SK-N-SH (cell line): Measurements from ENCODE around the gene RPL28. TPM values are rescaled to one million over a fixed set of nuclear protein-coding genes. Genes with fewer than 3 reads are reported as not detected.

ENCODE experiments used
- CTCF ChIA-PET: fragments of 300-600, 350-600 bp; formaldehyde crosslinking; extraction: SDS; loops from one replicate; lab custom pipeline; 2021; lab: Yijun Ruan, JAX
- POLR2A ChIA-PET: fragments of 350-600 bp; sonication (Branson Sonifier 250); formaldehyde crosslinking; extraction: SDS; loops from one replicate; lab custom pipeline; 2020; ENCODE audit warnings: antibody characterized with exemption, inconsistent platforms; lab: Yijun Ruan, JAX
- DNase-seq: peaks from one replicate; pipeline ENCODE4 v3.0.0; 2012
- H2AFZ ChIP-seq: fragments of 200-600 bp; sonication (generic); 2 replicates; pipeline ENCODE4 v1.8.1; 2016; ENCODE audit warnings: antibody characterized with exemption, mild to moderate bottlenecking, low read depth
- H3F3A ChIP-seq: fragments of 200-600 bp; sonication (generic); replicated peaks from 2 replicates; pipeline ENCODE3; 2016; ENCODE audit warnings: antibody characterized with exemption, mild to moderate bottlenecking; ENCODE audit not compliant: insufficient read depth
- H3K27ac ChIP-seq, 2 experiments: fragments of 200-500 bp in 1 of 2; fragments of 200-600 bp in 1 of 2; sonication (Bioruptor generic) in 1 of 2; sonication (generic), shearing (Covaris generic) in 1 of 2; 2 replicates each; pipeline versions ENCODE4 v1.5.1 to v1.6.1; 2014 to 2016; ENCODE audit warnings: low read depth in 2 of 2, inconsistent platforms in 1 of 2, low read length in 1 of 2, mild to moderate bottlenecking in 1 of 2, mixed read lengths in 1 of 2
- H3K27me3 ChIP-seq: fragments of 200-600 bp; sonication (generic), shearing (Covaris generic); 2 replicates; pipeline ENCODE4 v1.6.1; 2016; ENCODE audit warnings: mixed run types; ENCODE audit not compliant: insufficient read depth
- H3K36me3 ChIP-seq, 2 experiments: fragments of 200-500 bp in 1 of 2; fragments of 200-600 bp in 1 of 2; sonication (Bioruptor generic) in 1 of 2; sonication (generic) in 1 of 2; replicated peaks in 1 of 2; 2 replicates each; pipeline versions ENCODE3 to v1.5.1; 2014 to 2016; ENCODE audit warnings: low read length in 1 of 2, mild to moderate bottlenecking in 1 of 2; ENCODE audit not compliant: insufficient read depth in 2 of 2, control insufficient read depth in 1 of 2
- H3K4me1 ChIP-seq, 2 experiments: fragments of 200-500 bp in 1 of 2; fragments of 200-600 bp in 1 of 2; sonication (Bioruptor generic) in 1 of 2; sonication (generic), shearing (Covaris generic) in 1 of 2; 2 replicates each; pipeline versions ENCODE4 v1.5.1 to v1.6.1; 2014 to 2016; ENCODE audit warnings: low read depth in 1 of 2, low read length in 1 of 2, mixed run types in 1 of 2; ENCODE audit not compliant: insufficient read depth in 2 of 2, control insufficient read depth in 1 of 2
- H3K4me2 ChIP-seq: fragments of 200-600 bp; sonication (generic), shearing (Covaris generic); 2 replicates; pipeline ENCODE4 v1.6.1; 2017; ENCODE audit warnings: mixed run types
- H3K4me3 ChIP-seq, 2 experiments: fragments of 200-500 bp in 1 of 2; fragments of 200-600 bp in 1 of 2; sonication (Bioruptor generic) in 1 of 2; sonication (generic), shearing (Covaris generic) in 1 of 2; 2 replicates each; pipeline versions ENCODE4 v1.5.1 to v1.8.1; 2014 to 2016; ENCODE audit warnings: low read depth in 2 of 2, inconsistent platforms in 1 of 2, low read length in 1 of 2, mild to moderate bottlenecking in 1 of 2, mixed read lengths in 1 of 2, moderate library complexity in 1 of 2
- H3K79me2 ChIP-seq: fragments of 200-600 bp; sonication (generic); 2 replicates; pipeline ENCODE4 v1.8.1; 2017; ENCODE audit warnings: mild to moderate bottlenecking; ENCODE audit not compliant: insufficient read depth
- H3K9ac ChIP-seq: fragments of 200-600 bp; sonication (generic); 2 replicates; pipeline ENCODE4 v1.6.1; 2017; ENCODE audit warnings: mixed run types
- H3K9me2 ChIP-seq: fragments of 200-600 bp; sonication (generic); 2 replicates; pipeline ENCODE4 v1.6.1; 2017; ENCODE audit warnings: mixed run types
- H3K9me3 ChIP-seq: fragments of 200-600 bp; sonication (generic); 2 replicates; pipeline ENCODE4 v1.6.1; 2017; ENCODE audit warnings: mixed run types, mild to moderate bottlenecking, moderate library complexity
- H4K20me1 ChIP-seq: fragments of 200-600 bp; sonication (generic); 2 replicates; pipeline ENCODE4 v1.6.1; 2017; ENCODE audit warnings: mild to moderate bottlenecking, mixed run types; ENCODE audit not compliant: insufficient read depth
- CTCF ChIP-seq: fragments of 200-600 bp; sonication (generic); IDR thresholded peaks from 2 replicates; pipeline ENCODE4 v1.6.1; 2017; ENCODE audit warnings: antibody characterized with exemption, mild to moderate bottlenecking, moderate library complexity
- EP300 ChIP-seq, 2 experiments: IDR thresholded peaks; 2 replicates each; pipeline versions ENCODE4 v1.4.0 to v1.6.1; 2012; ENCODE audit warnings: borderline replicate concordance in 1 of 2, low read depth in 1 of 2, low read length in 1 of 2
- FOXM1 ChIP-seq: IDR thresholded peaks from 2 replicates; pipeline ENCODE4 v1.4.0; 2012; ENCODE audit warnings: low read depth, mild to moderate bottlenecking
- GABPA ChIP-seq: IDR thresholded peaks from 2 replicates; pipeline ENCODE4 v1.4.0; 2012; ENCODE audit warnings: low read depth, mild to moderate bottlenecking
- IRF3 ChIP-seq: fragments of 150-350 bp; IDR thresholded peaks from 2 replicates; pipeline ENCODE4 v1.6.1; 2016; ENCODE audit warnings: mild to moderate bottlenecking, low read depth, low read length
- JUND ChIP-seq: IDR thresholded peaks from 2 replicates; pipeline ENCODE4 v1.4.0; 2012
- MAX ChIP-seq: IDR thresholded peaks from 2 replicates; pipeline ENCODE4 v1.4.0; 2012; ENCODE audit warnings: low read depth
- MEF2A ChIP-seq: IDR thresholded peaks from 2 replicates; pipeline ENCODE4 v1.4.0; 2012; ENCODE audit warnings: low read depth, borderline replicate concordance
- MXI1 ChIP-seq: IDR thresholded peaks from 2 replicates; pipeline ENCODE4 v1.6.1; 2012; ENCODE audit warnings: mild to moderate bottlenecking, low read depth, low read length, improper control_type of control experiment
- NFIC ChIP-seq: IDR thresholded peaks from 2 replicates; pipeline ENCODE4 v1.4.0; 2012; ENCODE audit warnings: borderline replicate concordance
- RCOR1 ChIP-seq: fragments of 150-350 bp; IDR thresholded peaks from 2 replicates; pipeline ENCODE4 v1.6.1; 2017; ENCODE audit warnings: antibody characterized with exemption, low read length
- REST ChIP-seq: IDR thresholded peaks from 2 replicates; pipeline ENCODE4 v1.6.1; 2012; ENCODE audit warnings: mild to moderate bottlenecking, low read depth, low read length, moderate library complexity
- SIN3A ChIP-seq: IDR thresholded peaks from 2 replicates; pipeline ENCODE4 v1.6.1; 2012; ENCODE audit warnings: low read depth, mild to moderate bottlenecking, low read length, moderate library complexity, borderline replicate concordance
- SMC3 ChIP-seq: IDR thresholded peaks from 2 replicates; pipeline ENCODE4 v1.6.1; 2012; ENCODE audit warnings: low read depth, low read length, improper control_type of control experiment
- TAF1 ChIP-seq: IDR thresholded peaks from 2 replicates; pipeline ENCODE4 v1.6.1; 2012; ENCODE audit warnings: low read depth, mild to moderate bottlenecking, low read length, moderate library complexity, borderline replicate concordance
- TEAD4 ChIP-seq: IDR thresholded peaks from 2 replicates; pipeline ENCODE4 v1.4.0; 2012; ENCODE audit warnings: mild to moderate bottlenecking, borderline replicate concordance; ENCODE audit not compliant: insufficient read depth
- USF1 ChIP-seq: IDR thresholded peaks from 2 replicates; pipeline ENCODE4 v1.4.0; 2012; ENCODE audit warnings: low read depth, borderline replicate concordance
- YY1 ChIP-seq: IDR thresholded peaks from 2 replicates; pipeline ENCODE4 v1.4.0; 2012; ENCODE audit warnings: low read depth, mild to moderate bottlenecking
- ZBTB33 ChIP-seq: IDR thresholded peaks from 2 replicates; pipeline ENCODE4 v1.4.0; 2012; ENCODE audit warnings: low read depth, borderline replicate concordance
- WGBS: methylation state at CpG from one replicate; pipeline ENCODE4 v1.1.6; 2017; ENCODE audit warnings: low lambda C conversion rate; 5-methylcytosine and 5-hydroxymethylcytosine counted together
- polyA plus RNA-seq, 3 experiments: library from polyadenylated mRNA; depleted of rRNA; stranded (reverse); fragments of >200 nt; gene quantifications; 2 replicates each; pipeline ENCODE4 v1.2.3, GENCODE V29; 2012

Gene RPL28
- polyA plus RNA-seq, 1 of the 3 experiments (the other 2 are of a cell fraction), result 2,368 TPM

- DNase-seq, result no peak
- no peak overlapping the region for H3K4me2 ChIP-seq
- H3K4me1 ChIP-seq, result peaks cover 0 to 9% of the 10 kb centered on the region in 2 experiments; a peak in 1 of 4 replicates
- 32% methylated on average over 9 of the region's 11 CpGs for WGBS
- no peak overlapping the region for H3K27ac ChIP-seq
- no peaks in the 10 kb centered on the region for H3K79me2 ChIP-seq
- H3K36me3 ChIP-seq, result no peaks in the 10 kb centered on the region
- H3K9me3 ChIP-seq, result no peaks in the 10 kb centered on the region
- ChIA-PET CTCF (interaction anchor here (0.7 kb wide), 1 partner anchor 15 kb away, joined by 3 read pairs; no protein-coding TSS in a partner anchor), POLR2A (interaction anchor here (0.9 to 1.5 kb wide), 2 partner anchors 31 to 39 kb away, joined by 3 read pairs; partner anchors contain the start of gene ZNF628)
- no peak for TF ChIP-seq JUND
- no peak for TF ChIP-seq USF1
- no peak for TF ChIP-seq MXI1
- no peak for TF ChIP-seq GABPA
- TF ChIP-seq SMC3, result no peak
- TF ChIP-seq IRF3, result no peak
- TF ChIP-seq ZBTB33, result no peak
- no peak for TF ChIP-seq TEAD4
- no peak for TF ChIP-seq EP300 (IDR thresholded peaks at IDR 0.05; ENCODE audit: borderline replicate concordance in 1 of 2, low read depth in 1 of 2, low read length in 1 of 2)
- no peak for TF ChIP-seq TAF1
- H3K9me2 ChIP-seq, result no peaks in the 10 kb centered on the region
- H3K27me3 ChIP-seq, result peaks cover 55% of the 10 kb centered on the region
- no peak overlapping the region for H3K9ac ChIP-seq
- no peak overlapping the region for H3K4me3 ChIP-seq
- no peak overlapping the region for H2AFZ ChIP-seq
- peaks cover 5% of the 10 kb centered on the region; the same call in 1 of the 2 replicates for H4K20me1 ChIP-seq
- peaks cover 8% of the 10 kb centered on the region for H3F3A ChIP-seq
Measured at GRCh38 chr19:55444646-55445045, 58.9 kb downstream of the RPL28 start.

- Histone ChIP-seq H4K20me1 (peaks cover 5% of the 10 kb centered on the region; the same call in 1 of the 2 replicates), H3K79me2 (no peaks in the 10 kb centered on the region), H3K4me1 (peaks cover 0 to 5% of the 10 kb centered on the region in 2 experiments; a peak in 1 of 4 replicates), H3K27ac (no peak overlapping the region), H3K4me3 (no peak overlapping the region), H3K36me3 (no peaks in the 10 kb centered on the region), H3K4me2 (no peak overlapping the region), H3F3A (peaks cover 8% of the 10 kb centered on the region), H3K27me3 (peaks cover 49% of the 10 kb centered on the region), H3K9ac (no peak overlapping the region), H2AFZ (no peak overlapping the region), H3K9me3 (no peaks in the 10 kb centered on the region), H3K9me2 (no peaks in the 10 kb centered on the region)
- CTCF ChIA-PET, result interaction anchor here (1.7 kb wide), 1 partner anchor 305 kb away, joined by 5 read pairs; no protein-coding TSS in a partner anchor
- POLR2A ChIA-PET, result no interaction called here
- WGBS, result 35% methylated on average over 8 of the region's 8 CpGs
- no peak for DNase-seq
- TF ChIP-seq YY1 (no peak), REST (no peak), NFIC (no peak), FOXM1 (no peak), CTCF (no peak), RCOR1 (no peak), MAX (no peak), MEF2A (no peak), SIN3A (no peak)
Measured at GRCh38 chr19:55446060-55446459, 60.3 kb downstream of the RPL28 start.
